T47D (cell line): Measurements from ENCODE around the gene MYO3B.

Experiments used
- DNase-seq, 2 experiments: peaks; one replicate each; pipeline versions ENCODE4 v3.0.0 to v3.0.0-alpha.2; 2011 to 2012; ENCODE audit warnings: low read depth in 1 of 2, low spot score in 1 of 2
- JUND ChIP-seq: IDR thresholded peaks from 2 replicates; pipeline ENCODE4 v1.6.1; 2012; ENCODE audit warnings: low read depth
- in situ Hi-C: cut with HindIII; loops from 2 replicates; pipeline ENCODE4 v1.10.0; 2016; ENCODE audit warnings: low sequenced_read_pairs, low pct_unique_long_range_greater_than_20kb

The MYO3B gene

DNA sequence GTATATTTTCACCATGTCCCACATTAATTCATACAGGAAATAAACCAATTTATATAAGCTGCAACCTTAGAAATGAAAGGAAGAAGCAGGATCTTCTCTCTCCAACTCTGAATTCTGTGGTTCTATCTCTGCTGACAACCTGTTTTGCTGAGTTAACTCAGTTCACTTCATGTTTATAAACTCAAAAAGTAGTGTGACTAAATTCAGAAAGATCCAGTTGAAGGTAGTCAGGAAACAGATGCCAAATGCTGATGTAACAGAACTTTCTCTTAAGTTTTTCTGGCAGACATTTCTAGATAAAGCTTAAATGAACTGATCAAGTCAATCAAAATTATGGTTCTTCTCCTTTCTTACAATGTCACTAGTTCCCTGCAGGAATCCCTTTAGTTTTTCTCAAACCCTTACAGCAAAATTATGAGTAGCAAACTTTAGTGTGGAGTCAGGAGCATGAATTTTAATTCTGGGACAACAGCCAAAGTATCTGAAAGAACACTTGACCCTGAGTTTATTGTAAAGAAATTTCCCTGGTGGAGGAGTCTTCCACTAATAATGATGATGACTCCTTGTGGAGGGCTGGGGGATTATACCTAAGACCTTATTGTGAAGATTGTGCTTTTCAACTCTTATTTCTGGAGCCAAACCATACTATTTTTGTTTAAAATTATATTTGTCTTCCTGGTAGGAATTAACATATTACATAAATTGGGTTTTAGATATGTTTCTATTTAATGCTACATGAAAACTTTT, 216.9 kb downstream of the MYO3B start:
- in situ Hi-C loops: no loop called here
- DNase-seq: no peak
- TF ChIP-seq JUND: no peak

DNA sequence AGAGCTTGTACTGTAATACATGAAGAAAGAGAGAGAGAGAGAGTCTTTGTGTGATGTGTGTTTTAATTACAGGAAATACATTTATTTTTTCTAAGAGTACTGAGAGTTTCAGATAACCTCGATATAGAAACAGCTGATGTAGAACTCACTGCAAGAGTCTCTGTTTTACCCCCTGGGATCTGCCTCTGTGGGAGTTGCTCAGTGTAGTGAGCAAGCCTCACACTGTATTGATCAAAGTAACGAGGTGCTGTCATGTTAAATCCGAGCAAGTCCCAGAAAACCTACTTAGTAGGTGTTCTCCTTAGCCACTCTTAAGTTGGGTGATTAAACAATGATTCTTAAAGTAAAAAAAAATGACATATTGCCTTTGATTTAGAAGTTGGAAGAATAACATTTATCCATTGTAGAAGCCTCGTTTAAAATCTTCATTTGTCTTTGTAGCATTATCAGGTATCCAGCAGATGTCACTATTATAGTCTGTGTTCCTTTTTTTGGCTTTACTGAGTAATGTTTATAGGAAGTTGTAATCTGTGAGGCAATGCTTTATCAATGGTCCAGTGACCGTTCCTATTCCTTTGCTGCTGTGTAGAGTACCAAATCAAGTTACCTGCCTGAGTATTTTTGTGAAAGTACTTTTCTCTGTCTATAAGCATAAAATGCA, 219.0 kb downstream of the MYO3B start:
- no peak for TF ChIP-seq JUND
- in situ Hi-C loops: no loop called here
- DNase-seq: peak in 1 of 2 experiments; percentile 22

DNA sequence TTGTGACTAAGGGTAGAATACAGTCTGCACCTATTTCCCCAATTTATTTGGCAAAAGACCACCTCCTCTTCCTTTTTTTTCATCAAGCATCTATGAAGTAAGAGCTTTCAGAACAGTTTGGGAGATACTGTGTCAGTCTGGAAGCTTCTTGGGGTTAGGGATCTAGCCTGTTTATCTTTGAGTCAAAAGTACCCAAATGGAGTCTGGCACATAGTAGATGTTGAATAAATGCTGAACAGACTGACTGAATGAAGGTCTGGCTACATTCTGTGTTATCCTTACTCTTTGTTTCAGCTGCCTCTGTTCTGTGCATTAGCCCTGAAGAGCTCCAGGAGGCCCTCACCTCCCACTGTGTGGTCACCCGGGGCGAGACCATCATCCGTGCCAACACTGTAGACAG, 223.2 kb downstream of the MYO3B start:
- no peak for DNase-seq
- no peak for TF ChIP-seq JUND
- in situ Hi-C loops: no loop called here

DNA sequence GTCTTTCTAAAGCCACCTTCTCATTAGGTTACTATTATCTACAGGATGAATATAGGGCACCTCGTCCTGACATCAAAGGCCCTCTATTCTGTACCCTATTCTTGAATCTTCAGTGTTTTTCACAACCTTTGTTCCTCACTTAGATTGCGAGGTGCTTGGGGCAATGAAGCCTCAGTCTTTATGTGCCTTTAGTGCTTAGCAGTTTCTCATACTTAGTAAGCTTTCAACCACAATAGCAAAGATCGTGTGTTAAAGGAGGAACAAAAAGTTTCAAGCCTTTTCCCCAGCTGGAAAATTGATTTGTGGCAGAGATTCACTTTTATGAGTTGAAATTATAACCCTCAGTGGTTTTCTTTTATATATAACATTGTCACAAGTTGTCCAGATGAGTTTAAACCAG, 226.9 kb downstream of the MYO3B start:
- in situ Hi-C loops: no loop called here
- TF ChIP-seq JUND: no peak

DNA sequence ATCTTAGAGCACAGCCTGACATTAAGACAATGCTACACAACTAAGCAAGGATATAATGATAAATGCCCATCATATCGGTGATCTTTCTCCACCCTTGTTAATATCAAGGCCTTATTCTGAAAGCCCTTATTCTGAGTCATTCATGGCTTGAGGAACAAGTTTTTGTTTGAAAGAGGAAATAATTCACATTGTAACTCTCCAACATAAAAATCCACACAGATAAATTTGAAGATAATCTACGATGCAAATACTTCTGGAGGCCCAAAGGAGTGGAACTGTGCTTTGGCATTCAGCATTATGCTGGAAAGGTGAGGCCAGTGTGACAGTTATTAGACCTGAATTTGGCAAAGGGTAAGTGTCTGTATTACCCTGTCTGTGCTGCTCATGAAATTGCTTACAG, 227.4 kb downstream of the MYO3B start:
- in situ Hi-C loops: no loop called here
- no peak for TF ChIP-seq JUND
- no peak for DNase-seq

More for the DNA sequence above, 226.9 kb downstream of the MYO3B start:
- DNase-seq: no peak

DNA sequence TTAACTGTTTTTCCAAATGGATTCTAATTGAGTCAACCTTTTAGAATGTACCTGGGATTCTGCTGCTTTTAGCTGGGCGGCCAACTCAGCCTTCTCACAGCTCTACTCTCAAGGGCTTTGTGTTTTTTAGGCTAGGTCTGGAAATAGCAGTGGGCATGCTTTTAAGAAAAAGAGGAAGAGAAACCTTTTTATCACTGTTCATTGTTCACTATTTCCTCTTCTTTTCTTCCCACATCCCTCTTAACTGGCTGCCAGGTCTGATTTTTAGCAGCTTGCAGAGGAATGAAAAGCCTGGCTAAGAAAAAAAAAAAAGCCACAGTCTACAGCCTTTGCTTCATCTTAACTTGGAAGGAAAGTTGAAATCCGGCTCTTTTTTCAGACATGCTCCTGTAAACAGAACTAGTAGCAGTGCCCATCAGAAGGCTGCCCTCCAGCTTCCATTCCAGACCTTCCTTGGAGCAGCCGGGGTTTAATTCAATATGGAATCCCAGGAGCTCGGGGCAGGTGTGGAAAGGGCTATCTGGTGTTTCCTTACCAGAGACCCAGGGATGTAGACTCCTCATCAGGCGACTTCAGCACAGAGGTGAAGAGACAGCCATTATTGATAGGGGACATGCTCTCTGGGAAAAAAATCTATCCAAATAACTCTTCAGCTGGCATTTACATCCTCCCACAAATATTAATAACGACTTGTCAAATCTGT, 230.7 kb downstream of the MYO3B start:
- in situ Hi-C loops: no loop called here
- DNase-seq: no peak
- no peak for TF ChIP-seq JUND

DNA sequence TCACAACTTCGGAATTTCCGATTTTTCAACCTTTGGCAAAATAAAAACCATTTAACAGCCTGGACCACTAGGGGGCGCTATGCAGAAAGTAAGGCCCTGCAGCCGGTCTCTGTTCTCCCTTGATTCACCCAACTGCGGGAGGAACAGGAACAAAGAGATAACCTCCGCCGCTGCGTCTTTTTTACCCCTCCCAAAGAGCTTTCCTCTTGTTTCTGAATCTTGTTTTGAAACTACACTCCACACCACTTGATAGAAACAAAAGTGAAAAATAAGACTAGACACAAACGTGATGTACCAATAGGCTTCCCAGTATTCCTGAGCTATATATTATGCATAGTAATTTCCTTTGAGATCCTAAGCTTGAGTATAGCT, 231.2 kb downstream of the MYO3B start:
- DNase-seq: peak in 1 of 2 experiments; percentile 60
- no peak for TF ChIP-seq JUND
- in situ Hi-C loops: no loop called here

DNA sequence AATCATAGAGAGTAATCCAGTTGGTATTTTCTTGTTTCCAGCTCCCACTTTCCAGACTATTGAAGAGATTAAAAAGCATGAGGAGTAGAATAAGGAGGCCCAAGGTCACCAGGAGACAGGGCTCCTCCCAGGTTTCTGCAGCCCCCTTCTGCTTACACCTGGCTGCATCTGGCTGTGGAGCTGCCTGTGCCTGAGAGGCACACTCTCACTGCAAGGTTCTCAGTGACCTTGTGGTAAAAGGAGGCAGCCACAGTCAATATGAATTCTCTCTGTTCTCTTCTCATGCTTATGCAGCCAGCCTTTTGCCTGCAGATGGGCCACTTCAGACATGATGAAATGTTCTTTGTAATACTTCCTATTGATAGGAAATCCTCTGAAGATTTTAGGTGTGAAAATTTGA, 233.7 kb downstream of the MYO3B start:
- no peak for TF ChIP-seq JUND
- in situ Hi-C loops: no loop called here
- DNase-seq: no peak

DNA sequence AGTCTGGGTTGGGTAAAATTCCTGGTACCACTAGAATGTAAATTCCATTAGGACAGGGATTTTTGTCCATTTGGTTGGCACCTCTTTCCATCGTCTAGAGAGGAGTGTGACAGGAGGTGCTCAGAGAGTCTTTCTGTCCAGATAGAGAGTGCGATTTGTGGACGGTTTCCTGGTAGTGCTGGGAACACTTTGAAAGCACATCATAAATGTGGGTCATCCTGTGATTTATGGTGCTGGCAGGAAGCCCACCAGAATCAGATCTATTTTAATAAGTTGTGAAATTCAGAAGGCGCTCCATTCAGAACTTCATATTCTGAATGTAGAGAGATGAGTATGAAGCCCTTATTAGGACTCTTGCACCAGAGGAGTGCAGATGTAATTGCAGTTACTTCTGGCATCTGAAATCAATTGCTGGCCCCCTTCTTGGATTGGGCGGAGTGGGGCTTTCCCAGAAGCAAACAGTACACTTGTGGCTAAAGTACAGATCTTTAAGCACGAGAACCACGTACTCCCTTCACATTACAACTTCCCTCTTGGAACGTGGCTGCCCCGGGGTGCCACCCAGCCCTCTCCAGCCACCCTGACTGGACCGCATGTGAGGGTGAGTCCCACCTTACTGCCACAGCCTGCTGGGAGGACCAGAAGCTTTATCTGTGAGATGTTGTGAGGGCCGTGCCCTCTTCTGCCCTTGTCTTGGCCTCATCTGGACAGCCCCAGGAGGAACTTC, 243.2 kb downstream of the MYO3B start:
- no peak for DNase-seq
- TF ChIP-seq JUND: no peak
- in situ Hi-C loops: no loop called here

DNA sequence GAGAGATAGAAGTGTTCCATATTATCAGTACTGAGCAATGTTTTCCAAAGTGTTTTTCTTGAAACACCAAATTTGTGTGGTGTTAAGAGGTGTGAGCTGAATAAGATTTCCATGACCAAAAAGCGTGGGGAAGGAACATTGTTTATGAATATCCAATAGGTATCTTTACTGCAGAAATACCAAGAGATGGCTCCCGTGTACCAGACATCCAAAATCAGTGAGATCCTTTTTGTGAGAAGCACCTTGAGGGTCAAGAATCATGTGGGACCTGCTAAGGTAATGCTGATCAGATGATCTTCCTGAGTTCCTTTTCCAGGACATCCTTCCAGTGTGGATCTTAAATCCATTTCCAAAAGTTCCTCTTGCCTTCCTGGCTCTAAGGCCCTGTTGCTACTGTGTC, 246.0 kb downstream of the MYO3B start:
- DNase-seq: peak in 1 of 2 experiments; percentile 19
- in situ Hi-C loops: no loop called here
- TF ChIP-seq JUND: no peak

DNA sequence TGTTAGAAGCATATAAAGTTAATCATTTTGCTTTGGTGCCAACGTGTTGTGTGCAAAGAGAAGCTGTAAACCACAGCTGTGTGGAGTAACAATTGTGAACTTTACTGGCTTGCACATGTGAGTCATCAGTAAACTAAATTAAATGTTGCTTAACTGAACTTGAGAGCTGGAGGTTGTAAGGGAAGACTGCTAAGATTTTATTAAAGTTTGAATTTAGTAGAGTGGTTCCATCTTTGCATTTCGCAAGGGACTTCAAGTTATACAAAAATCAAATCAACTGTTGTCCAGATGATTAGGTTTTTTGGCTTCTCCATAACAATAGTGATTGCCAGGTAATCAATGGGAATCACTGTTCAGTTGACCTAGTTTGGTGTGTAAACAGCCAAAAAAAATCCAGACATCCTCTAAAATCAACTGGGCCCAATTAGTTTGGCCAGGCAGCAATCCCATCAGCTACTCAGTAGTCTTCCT, 247.4 kb downstream of the MYO3B start:
- DNase-seq: no peak
- no peak for TF ChIP-seq JUND
- in situ Hi-C loops: no loop called here

DNA sequence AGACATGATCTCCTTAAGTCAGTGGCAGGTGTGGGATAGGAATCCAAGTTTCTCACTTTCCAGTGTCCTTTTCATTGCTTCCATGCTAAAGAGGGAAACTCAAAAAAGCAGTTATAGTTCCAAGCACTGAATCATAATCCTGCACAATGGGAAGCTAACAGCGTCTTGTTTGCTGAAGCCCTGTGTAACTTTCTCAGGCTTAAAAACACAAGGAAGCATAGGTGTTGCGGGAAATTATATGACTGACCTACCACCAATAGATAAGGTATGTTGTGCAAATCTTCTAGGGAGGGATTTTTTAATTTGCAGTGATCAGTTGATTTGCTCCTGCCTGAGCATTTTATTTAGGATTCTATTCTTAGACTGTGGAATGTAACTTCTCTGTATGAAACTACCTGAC, 250.9 kb downstream of the MYO3B start:
- no peak for TF ChIP-seq JUND
- in situ Hi-C loops: no loop called here
- DNase-seq: no peak
